ENCODE measurements around the gene P2RY6.

DNA sequence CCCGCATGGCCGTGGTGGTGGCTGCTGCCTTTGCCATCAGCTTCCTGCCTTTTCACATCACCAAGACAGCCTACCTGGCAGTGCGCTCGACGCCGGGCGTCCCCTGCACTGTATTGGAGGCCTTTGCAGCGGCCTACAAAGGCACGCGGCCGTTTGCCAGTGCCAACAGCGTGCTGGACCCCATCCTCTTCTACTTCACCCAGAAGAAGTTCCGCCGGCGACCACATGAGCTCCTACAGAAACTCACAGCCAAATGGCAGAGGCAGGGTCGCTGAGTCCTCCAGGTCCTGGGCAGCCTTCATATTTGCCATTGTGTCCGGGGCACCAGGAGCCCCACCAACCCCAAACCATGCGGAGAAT is 25.1 kb downstream of the P2RY6 start:
- TF ChIP-seq, protein P1, sequence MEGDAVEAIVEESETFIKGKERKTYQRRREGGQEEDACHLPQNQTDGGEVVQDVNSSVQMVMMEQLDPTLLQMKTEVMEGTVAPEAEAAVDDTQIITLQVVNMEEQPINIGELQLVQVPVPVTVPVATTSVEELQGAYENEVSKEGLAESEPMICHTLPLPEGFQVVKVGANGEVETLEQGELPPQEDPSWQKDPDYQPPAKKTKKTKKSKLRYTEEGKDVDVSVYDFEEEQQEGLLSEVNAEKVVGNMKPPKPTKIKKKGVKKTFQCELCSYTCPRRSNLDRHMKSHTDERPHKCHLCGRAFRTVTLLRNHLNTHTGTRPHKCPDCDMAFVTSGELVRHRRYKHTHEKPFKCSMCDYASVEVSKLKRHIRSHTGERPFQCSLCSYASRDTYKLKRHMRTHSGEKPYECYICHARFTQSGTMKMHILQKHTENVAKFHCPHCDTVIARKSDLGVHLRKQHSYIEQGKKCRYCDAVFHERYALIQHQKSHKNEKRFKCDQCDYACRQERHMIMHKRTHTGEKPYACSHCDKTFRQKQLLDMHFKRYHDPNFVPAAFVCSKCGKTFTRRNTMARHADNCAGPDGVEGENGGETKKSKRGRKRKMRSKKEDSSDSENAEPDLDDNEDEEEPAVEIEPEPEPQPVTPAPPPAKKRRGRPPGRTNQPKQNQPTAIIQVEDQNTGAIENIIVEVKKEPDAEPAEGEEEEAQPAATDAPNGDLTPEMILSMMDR (IDR thresholded peaks at IDR 0.05): no peak
- no peak for TF ChIP-seq POLR2A (IDR thresholded peaks at IDR 0.05)
- no peak for TF ChIP-seq POLR2AphosphoS5 (IDR thresholded peaks at IDR 0.05)
- no peak for TF ChIP-seq EP300 (IDR thresholded peaks at IDR 0.05)
